ENCODE data around the gene PIK3AP1. TPM values are rescaled to one million over a fixed set of nuclear protein-coding genes. Genes with fewer than 3 reads are reported as not detected.
A peak's percentile ranks its signal among the peaks of the same experiment; 100 is the strongest.

PIK3AP1 gene
- total and polyA plus RNA-seq, 10 of the 15 experiments (the other 5 are each of a cell fraction or from before 2014, with no cell fraction given) = 26.2 to 306 (median 119) TPM

GRCh38 chr10:96673318-96674099, 46.8 kb downstream of the PIK3AP1 start (continued):
- TF ChIP-seq TCF3 (IDR thresholded peaks at IDR 0.05; ENCODE audit: borderline replicate concordance, insufficient read depth, low read depth, low read length) (peak; percentile 57; the same call in 1 of the 2 replicates), ATF7 (IDR thresholded peaks at IDR 0.05; ENCODE audit: low read depth) (no peak), MTA2 (IDR thresholded peaks at IDR 0.05; ENCODE audit: low read depth) (peak; percentile 11; the same call in 1 of the 2 replicates), DPF2 (IDR thresholded peaks at IDR 0.05) (no peak; the same call in 1 of the 2 replicates), E4F1 (IDR thresholded peaks at IDR 0.05; ENCODE audit: borderline replicate concordance, partially characterized antibody) (no peak), SIX5 (IDR thresholded peaks at IDR 0.05; ENCODE audit: low read depth, low read length, severe bottlenecking) (no peak), HDGF (IDR thresholded peaks at IDR 0.05) (0 out of 2 replicates have a peak, but pooled peaks have one; percentile 16), ZBED1 (IDR thresholded peaks at IDR 0.05; ENCODE audit: borderline replicate concordance) (no peak), NBN (IDR thresholded peaks at IDR 0.05) (no peak), RUNX3 (IDR thresholded peaks at IDR 0.05; ENCODE audit: low read length) (peak; percentile 91), SUPT20H (IDR thresholded peaks at IDR 0.05; ENCODE audit: borderline replicate concordance, control insufficient read depth, low read depth, low read length) (no peak), ELK1 (IDR thresholded peaks at IDR 0.05; ENCODE audit: low read depth, low read length) (no peak), POLR2A (IDR thresholded peaks at IDR 0.05; ENCODE audit: low read depth, low read length) (no peak), RCOR1 (conservative IDR thresholded peaks at IDR 0.05; ENCODE audit: low read depth, low read length) (no peak), NFYB (IDR thresholded peaks at IDR 0.05; ENCODE audit: insufficient read depth, low read depth, low read length) (no peak), SPI1 (IDR thresholded peaks at IDR 0.05; ENCODE audit: borderline replicate concordance, insufficient read depth, low read depth, low read length) (peak; percentile 81), NFYA (IDR thresholded peaks at IDR 0.05; ENCODE audit: borderline replicate concordance, low read depth, low read length) (no peak), HCFC1 (IDR thresholded peaks at IDR 0.05; ENCODE audit: low read length) (no peak), MTA3 (IDR thresholded peaks at IDR 0.05; ENCODE audit: borderline replicate concordance, low read length) (peak; percentile 69; the same call in 1 of the 2 replicates), CEBPB (IDR thresholded peaks at IDR 0.05; ENCODE audit: borderline replicate concordance in 1 of 2, low read depth in 2 of 2, low read length in 2 of 2) (no peak), SP1 (IDR thresholded peaks at IDR 0.05; ENCODE audit: low read depth, low read length) (no peak), SMAD1 (IDR thresholded peaks at IDR 0.05; ENCODE audit: low read depth, partially characterized antibody) (no peak), NFXL1 (IDR thresholded peaks at IDR 0.05; ENCODE audit: borderline replicate concordance) (no peak), YBX1 (IDR thresholded peaks at IDR 0.05) (no peak), NFIC (IDR thresholded peaks at IDR 0.05; ENCODE audit: low read depth, low read length) (peak; percentile 60; the same call in 1 of the 2 replicates)
- TF ChIP-seq, protein P1, sequence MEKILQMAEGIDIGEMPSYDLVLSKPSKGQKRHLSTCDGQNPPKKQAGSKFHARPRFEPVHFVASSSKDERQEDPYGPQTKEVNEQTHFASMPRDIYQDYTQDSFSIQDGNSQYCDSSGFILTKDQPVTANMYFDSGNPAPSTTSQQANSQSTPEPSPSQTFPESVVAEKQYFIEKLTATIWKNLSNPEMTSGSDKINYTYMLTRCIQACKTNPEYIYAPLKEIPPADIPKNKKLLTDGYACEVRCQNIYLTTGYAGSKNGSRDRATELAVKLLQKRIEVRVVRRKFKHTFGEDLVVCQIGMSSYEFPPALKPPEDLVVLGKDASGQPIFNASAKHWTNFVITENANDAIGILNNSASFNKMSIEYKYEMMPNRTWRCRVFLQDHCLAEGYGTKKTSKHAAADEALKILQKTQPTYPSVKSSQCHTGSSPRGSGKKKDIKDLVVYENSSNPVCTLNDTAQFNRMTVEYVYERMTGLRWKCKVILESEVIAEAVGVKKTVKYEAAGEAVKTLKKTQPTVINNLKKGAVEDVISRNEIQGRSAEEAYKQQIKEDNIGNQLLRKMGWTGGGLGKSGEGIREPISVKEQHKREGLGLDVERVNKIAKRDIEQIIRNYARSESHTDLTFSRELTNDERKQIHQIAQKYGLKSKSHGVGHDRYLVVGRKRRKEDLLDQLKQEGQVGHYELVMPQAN (conservative IDR thresholded peaks at IDR 0.05) = 0 out of 2 replicates have a peak, but pooled peaks have one; percentile 35

Measured in GM12878 (cell line).